Measurements from ENCODE around the gene SNX3.
A peak's percentile ranks its signal among the peaks of the same experiment; 100 is the strongest.
"Not testable (repeated sequence)": the region's sequence is repeated elsewhere in the genome, so short reads cannot be mapped to it uniquely, and the experiment has no call there.

Gene SNX3

GRCh38 chr6:108260126-108260808, 573 bp downstream of the SNX3 start:
- DNase-seq (ENCODE audit: low read depth): peak; percentile 1

- no peak for DNase-seq (ENCODE audit: low read depth)
These were observed 6.1 kb downstream of the SNX3 start for GRCh38 chr6:108254433-108255410.

GRCh38 chr6:108253241-108253640, 7.6 kb downstream of the SNX3 start:
- DNase-seq (ENCODE audit: low read depth): no peak

- no peak for DNase-seq (ENCODE audit: low read depth)
These were observed 8.8 kb downstream of the SNX3 start for GRCh38 chr6:108252055-108252454.

GRCh38 chr6:108251252-108251651, 9.6 kb downstream of the SNX3 start:
- no peak for DNase-seq (ENCODE audit: low read depth)

GRCh38 chr6:108250240-108250866, 10.5 kb downstream of the SNX3 start:
- no peak for DNase-seq (ENCODE audit: low read depth)

- no peak for DNase-seq (ENCODE audit: low read depth)
These were observed 12.8 kb downstream of the SNX3 start for GRCh38 chr6:108247965-108248536.

- DNase-seq (ENCODE audit: low read depth): not testable (repeated sequence)
These were observed 15.7 kb downstream of the SNX3 start for GRCh38 chr6:108245095-108245494.

- no peak for DNase-seq (ENCODE audit: low read depth)
These were observed 17.0 kb downstream of the SNX3 start for GRCh38 chr6:108243836-108244235.

- no peak for DNase-seq (ENCODE audit: low read depth)
These were observed 18.1 kb downstream of the SNX3 start for GRCh38 chr6:108242721-108243120.

- DNase-seq (ENCODE audit: low read depth): no peak
These were observed 18.6 kb downstream of the SNX3 start for GRCh38 chr6:108242259-108242658.

GRCh38 chr6:108238322-108238721, 22.5 kb downstream of the SNX3 start:
- no peak for DNase-seq (ENCODE audit: low read depth)

GRCh38 chr6:108236791-108237190, 24.0 kb downstream of the SNX3 start:
- DNase-seq (ENCODE audit: low read depth): no peak

GRCh38 chr6:108235127-108235526, 25.7 kb downstream of the SNX3 start:
- no peak for DNase-seq (ENCODE audit: low read depth)

GRCh38 chr6:108228416-108228815, 32.4 kb downstream of the SNX3 start:
- DNase-seq (ENCODE audit: low read depth): no peak

GRCh38 chr6:108227290-108227689, 33.5 kb downstream of the SNX3 start:
- DNase-seq (ENCODE audit: low read depth): no peak

GRCh38 chr6:108222504-108222903, 38.3 kb downstream of the SNX3 start:
- no peak for DNase-seq (ENCODE audit: low read depth)

GRCh38 chr6:108222064-108222463, 38.8 kb downstream of the SNX3 start:
- DNase-seq (ENCODE audit: low read depth): no peak

- no peak for DNase-seq (ENCODE audit: low read depth)
These were observed 49.2 kb downstream of the SNX3 start for GRCh38 chr6:108211671-108212070.

GRCh38 chr6:108210556-108210955, 50.3 kb downstream of the SNX3 start:
- DNase-seq (ENCODE audit: low read depth): no peak

- no peak for DNase-seq (ENCODE audit: low read depth)
These were observed 51.1 kb downstream of the SNX3 start for GRCh38 chr6:108209738-108210137.

GRCh38 chr6:108207013-108207412, 53.8 kb downstream of the SNX3 start:
- no peak for DNase-seq (ENCODE audit: low read depth)
